ENCODE measurements around the gene POLR2M.

Gene POLR2M

DNA sequence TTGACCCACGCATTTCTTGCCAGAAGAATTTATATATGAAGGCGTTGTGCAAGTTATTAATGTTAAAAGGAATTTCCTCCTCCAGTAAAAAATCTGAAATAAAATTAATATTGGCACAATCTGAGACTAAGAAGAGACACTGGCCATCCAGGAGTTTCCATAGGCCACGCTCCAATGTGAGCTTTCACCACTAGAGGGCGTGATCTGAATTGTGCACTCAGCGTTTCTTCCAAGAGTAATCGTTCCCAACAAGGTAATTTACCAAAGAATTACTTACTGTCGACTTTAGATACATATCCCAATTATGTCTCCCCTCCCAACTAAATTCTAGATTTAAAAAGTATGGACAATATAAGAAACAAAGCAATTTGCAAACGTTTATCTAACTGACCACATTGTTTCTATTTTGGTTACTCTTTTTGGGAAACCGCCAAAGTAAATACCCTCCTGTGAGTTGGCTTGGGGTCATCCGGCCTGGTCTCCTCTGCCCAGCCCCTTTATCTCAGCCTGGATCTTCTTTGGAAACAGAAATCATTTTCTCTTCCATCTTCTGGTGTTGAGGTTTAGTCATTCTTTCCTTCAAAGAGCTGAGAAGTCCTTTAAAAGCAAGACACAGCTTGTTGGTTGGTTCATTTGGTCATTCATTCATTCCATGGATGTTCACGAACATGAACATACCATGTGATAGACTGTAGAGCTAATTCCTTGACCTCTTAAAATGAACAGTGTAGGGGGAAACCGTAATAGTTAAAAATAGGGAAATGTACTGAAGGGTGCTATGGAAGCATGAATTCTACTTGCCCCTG is 26.2 kb downstream of the POLR2M start:
- DNase-seq (ENCODE audit: extremely low spot score): peak; percentile 41
- ChIA-PET CTCF (interaction anchor here (0.6 to 1.1 kb wide), 8 partner anchors 12 to 384 kb away, joined by 3 to 4 read pairs (median 3); no protein-coding TSS in a partner anchor), POLR2A (no interaction called here)
- TF ChIP-seq, protein P1, sequence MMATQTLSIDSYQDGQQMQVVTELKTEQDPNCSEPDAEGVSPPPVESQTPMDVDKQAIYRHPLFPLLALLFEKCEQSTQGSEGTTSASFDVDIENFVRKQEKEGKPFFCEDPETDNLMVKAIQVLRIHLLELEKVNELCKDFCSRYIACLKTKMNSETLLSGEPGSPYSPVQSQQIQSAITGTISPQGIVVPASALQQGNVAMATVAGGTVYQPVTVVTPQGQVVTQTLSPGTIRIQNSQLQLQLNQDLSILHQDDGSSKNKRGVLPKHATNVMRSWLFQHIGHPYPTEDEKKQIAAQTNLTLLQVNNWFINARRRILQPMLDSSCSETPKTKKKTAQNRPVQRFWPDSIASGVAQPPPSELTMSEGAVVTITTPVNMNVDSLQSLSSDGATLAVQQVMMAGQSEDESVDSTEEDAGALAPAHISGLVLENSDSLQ (IDR thresholded peaks at IDR 0.05): no peak
- TF ChIP-seq FOXK2 (IDR thresholded peaks at IDR 0.05) (no peak), HDGF (IDR thresholded peaks at IDR 0.05; ENCODE audit: borderline replicate concordance) (no peak), LEF1 (IDR thresholded peaks at IDR 0.05; ENCODE audit: borderline replicate concordance) (no peak), BHLHE40 (IDR thresholded peaks at IDR 0.05; ENCODE audit: borderline replicate concordance) (no peak), FOXM1 (IDR thresholded peaks at IDR 0.05; ENCODE audit: borderline replicate concordance) (no peak), TARDBP (IDR thresholded peaks at IDR 0.05) (no peak), NFRKB (IDR thresholded peaks at IDR 0.05) (no peak), L3MBTL2 (conservative IDR thresholded peaks at IDR 0.05) (no peak), SP1 (IDR thresholded peaks at IDR 0.05) (no peak), CTBP1 (IDR thresholded peaks at IDR 0.05; ENCODE audit: borderline replicate concordance) (no peak), ZNF384 (IDR thresholded peaks at IDR 0.05) (no peak), SUZ12 (IDR thresholded peaks at IDR 0.05) (no peak), FOXA1 (IDR thresholded peaks at IDR 0.05) (no peak)

DNA sequence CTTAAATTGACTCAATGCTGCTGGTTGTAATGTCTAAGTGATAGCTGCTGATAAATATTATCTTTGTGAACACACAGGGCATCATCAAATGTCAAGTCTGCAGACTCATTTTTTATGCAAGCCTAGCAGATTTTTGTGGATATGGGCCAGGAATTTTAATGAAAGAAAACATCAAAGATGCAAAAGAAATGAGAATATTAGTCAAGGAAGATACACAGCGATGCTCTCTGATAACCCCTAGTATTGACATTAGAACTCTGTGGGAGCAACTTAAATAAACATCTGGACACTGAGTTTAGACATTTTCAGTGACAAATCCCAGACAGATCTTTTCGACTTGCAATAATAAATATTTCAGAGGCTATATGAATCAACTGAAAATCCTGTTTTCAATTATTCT is 28.3 kb downstream of the POLR2M start:
- POLR2A ChIA-PET: no interaction called here
- CTCF ChIA-PET: no interaction called here
- TF ChIP-seq L3MBTL2 (conservative IDR thresholded peaks at IDR 0.05) (no peak), LEF1 (IDR thresholded peaks at IDR 0.05; ENCODE audit: borderline replicate concordance) (no peak), NFRKB (IDR thresholded peaks at IDR 0.05) (no peak), FOXM1 (IDR thresholded peaks at IDR 0.05; ENCODE audit: borderline replicate concordance) (no peak), SP1 (IDR thresholded peaks at IDR 0.05) (no peak), ELF4 (IDR thresholded peaks at IDR 0.05) (no peak), SUZ12 (IDR thresholded peaks at IDR 0.05) (no peak), FOXK2 (IDR thresholded peaks at IDR 0.05) (no peak), ARNT (IDR thresholded peaks at IDR 0.05) (no peak), BHLHE40 (IDR thresholded peaks at IDR 0.05; ENCODE audit: borderline replicate concordance) (no peak), FOXA1 (IDR thresholded peaks at IDR 0.05) (no peak)
- TF ChIP-seq, protein P1 (IDR thresholded peaks at IDR 0.05): no peak
- DNase-seq (ENCODE audit: extremely low spot score): no peak

DNA sequence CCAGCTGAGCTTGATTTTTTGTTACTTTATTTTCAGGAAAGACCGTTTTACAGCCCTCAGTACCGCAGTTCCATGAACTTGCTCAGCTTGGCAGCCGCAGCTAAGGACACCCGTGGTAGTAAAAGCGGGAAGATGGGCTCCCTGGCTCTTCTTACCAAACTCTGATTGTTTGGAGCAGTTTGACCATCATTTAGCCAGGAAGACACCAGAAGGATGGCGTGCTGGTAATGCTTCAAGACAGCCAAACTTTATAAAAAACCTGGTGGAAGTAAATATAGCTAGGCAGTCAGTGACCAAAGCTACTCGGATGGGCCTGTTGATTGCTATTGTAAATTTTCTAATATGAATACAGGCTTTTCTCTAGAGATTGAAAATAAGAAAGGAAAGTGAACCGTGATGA is 28.9 kb downstream of the POLR2M start:
- ChIA-PET CTCF (no interaction called here), POLR2A (no interaction called here)
- no peak for DNase-seq (ENCODE audit: extremely low spot score)
- TF ChIP-seq TARDBP (IDR thresholded peaks at IDR 0.05): no peak
- no peak for TF ChIP-seq LEF1 (IDR thresholded peaks at IDR 0.05; ENCODE audit: borderline replicate concordance)

DNA sequence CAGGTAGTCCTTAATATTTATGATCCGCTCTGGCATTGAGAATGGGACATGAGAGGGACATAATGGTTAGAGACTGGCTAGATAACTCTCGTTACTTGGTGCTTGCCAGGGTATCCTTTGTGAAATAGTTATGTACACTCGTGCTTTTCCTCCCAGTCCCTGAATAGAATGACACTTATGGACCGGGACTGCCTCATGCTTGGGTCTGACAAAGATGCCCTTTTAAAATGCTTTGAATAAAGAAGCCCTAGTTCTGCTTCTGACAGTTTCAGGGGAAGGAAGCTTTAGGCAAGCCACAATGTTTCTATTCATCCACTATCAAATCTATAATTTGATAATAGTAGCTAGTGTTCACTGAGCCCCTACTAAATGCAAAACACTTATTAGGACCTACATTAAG is 29.4 kb downstream of the POLR2M start:
- POLR2A ChIA-PET: no interaction called here
- TF ChIP-seq SUZ12 (IDR thresholded peaks at IDR 0.05): no peak
- no peak for TF ChIP-seq LEF1 (IDR thresholded peaks at IDR 0.05; ENCODE audit: borderline replicate concordance)
- no peak for TF ChIP-seq BHLHE40 (IDR thresholded peaks at IDR 0.05; ENCODE audit: borderline replicate concordance)
- CTCF ChIA-PET: no interaction called here
- no peak for DNase-seq (ENCODE audit: extremely low spot score)

DNA sequence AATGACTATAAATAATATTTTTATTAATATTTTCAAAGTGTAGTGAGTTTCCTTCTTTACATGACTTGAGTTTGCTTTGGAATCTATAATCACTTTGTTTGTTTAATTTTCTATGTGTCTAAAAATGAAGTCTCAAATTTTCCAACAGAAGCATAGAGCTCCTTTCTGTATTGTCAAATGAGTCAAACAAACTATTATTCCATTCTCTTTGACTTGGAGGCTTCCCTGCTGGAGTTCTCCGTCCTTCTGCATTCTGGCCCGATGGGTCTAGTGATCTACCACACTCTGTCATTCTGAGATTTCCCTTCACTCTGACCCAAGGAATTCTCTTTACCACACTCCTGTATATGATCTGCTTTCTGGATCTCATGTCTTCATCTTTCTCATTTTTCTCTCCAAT is 30.1 kb downstream of the POLR2M start:
- ChIA-PET CTCF (interaction anchor here (1.1 kb wide), 1 partner anchor 15 kb away, joined by 3 read pairs; no protein-coding TSS in a partner anchor), POLR2A (no interaction called here)
- TF ChIP-seq FOXM1 (IDR thresholded peaks at IDR 0.05; ENCODE audit: borderline replicate concordance) (no peak), LEF1 (IDR thresholded peaks at IDR 0.05; ENCODE audit: borderline replicate concordance) (no peak), ELF4 (IDR thresholded peaks at IDR 0.05) (no peak)
- TF ChIP-seq, protein P1 (IDR thresholded peaks at IDR 0.05): no peak
- DNase-seq (ENCODE audit: extremely low spot score): no peak

DNA sequence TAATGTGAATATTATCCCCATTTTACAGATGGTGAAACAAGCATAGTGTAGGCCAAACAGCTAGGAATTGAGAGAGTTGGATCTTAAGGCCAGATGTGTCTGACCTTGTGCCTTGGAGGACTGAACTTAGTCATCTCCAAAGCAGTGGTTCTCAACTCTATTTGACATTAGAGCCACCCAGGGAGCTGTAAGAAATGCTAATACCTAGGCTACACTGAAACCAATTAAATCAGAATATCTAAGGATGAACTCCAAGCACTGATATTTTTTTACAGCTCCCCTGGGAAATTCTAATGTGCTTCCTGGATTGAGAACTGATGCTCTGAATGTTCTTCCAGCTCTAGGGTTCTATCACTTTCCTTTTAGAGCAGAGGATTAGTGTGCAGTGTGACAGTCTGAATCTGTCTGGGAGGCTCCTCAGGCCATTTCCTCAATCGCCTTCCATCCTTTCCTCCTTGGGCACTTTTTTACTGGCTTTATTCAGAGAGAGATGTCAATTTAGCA is 32.3 kb downstream of the POLR2M start:
- no peak for DNase-seq (ENCODE audit: extremely low spot score)
- ChIA-PET CTCF (no interaction called here), POLR2A (no interaction called here)
- no peak for TF ChIP-seq BHLHE40 (IDR thresholded peaks at IDR 0.05; ENCODE audit: borderline replicate concordance)
- TF ChIP-seq FOXK2 (IDR thresholded peaks at IDR 0.05): no peak
- no peak for TF ChIP-seq NFRKB (IDR thresholded peaks at IDR 0.05)
- no peak for TF ChIP-seq SUZ12 (IDR thresholded peaks at IDR 0.05)
- no peak for TF ChIP-seq LEF1 (IDR thresholded peaks at IDR 0.05; ENCODE audit: borderline replicate concordance)
- no peak for TF ChIP-seq FOXA1 (IDR thresholded peaks at IDR 0.05)
- TF ChIP-seq, protein P1 (IDR thresholded peaks at IDR 0.05): no peak
